ENCODE data around the gene TPPP.
A peak's percentile ranks its signal among the peaks of the same experiment; 100 is the strongest.

Gene TPPP

DNA sequence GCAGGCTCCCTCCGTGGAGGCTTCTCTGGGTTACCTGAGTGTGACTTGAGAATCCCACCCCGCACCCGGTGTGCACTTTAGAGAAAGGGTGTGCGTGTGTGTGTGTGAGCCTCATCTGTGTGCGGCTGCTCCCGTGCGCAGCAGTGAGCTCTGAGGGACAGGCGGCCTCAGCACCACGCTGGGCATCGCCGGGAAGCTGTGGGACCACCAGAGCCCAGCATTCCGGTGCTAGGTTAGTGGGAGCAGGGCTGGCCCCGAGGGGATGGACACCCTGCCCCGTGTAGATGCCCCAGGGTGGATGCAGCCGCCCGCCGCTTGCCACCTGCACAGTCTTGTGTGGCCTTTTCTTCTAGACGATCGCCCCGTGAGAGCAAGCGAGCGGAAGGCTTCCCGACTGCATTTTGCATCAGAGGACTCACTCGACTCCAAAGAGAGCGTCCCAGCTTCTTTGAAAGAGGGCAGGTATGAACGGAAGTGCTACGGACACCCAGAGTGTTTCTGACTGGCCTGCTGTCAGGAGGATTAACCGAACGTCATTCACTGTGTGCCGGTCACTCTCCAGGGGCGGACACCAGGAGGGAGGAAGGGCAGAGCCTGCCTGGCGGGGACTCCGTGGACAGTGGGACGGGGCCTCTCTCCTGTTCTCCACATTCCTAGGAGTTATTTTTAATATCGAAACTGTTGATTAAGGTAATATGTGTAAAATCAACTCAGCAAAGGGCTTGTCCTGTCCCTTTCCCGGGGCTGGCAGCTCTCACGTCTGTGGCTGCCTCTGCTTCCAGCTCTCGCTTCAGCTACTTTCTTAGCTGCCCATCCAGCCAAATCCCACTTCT is 68.8 kb downstream of the TPPP start:
- no peak for DNase-seq

DNA sequence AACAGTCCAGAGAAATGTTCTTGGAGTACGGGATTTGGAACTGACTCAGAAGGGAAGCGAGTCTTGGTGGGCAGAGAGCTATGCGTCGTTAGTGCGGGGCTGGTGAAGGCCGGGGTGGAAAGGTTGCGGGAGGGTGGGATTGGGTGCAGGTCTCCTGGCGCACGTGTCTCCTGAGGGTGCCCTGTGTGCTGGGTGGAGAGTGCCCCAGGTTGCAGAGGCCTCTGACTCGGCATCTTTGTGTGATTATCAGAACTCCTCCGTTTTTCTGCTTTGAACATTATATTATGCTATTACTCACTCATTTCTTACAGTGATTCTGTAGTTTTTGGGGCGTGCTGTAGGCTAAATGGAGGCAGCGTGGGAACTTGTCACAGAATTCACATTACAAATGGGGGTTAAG is 69.6 kb downstream of the TPPP start:
- DNase-seq: no peak

GRCh38 chr5:622946-623522 is 70.1 kb downstream of the TPPP start:
- no peak for DNase-seq

DNA sequence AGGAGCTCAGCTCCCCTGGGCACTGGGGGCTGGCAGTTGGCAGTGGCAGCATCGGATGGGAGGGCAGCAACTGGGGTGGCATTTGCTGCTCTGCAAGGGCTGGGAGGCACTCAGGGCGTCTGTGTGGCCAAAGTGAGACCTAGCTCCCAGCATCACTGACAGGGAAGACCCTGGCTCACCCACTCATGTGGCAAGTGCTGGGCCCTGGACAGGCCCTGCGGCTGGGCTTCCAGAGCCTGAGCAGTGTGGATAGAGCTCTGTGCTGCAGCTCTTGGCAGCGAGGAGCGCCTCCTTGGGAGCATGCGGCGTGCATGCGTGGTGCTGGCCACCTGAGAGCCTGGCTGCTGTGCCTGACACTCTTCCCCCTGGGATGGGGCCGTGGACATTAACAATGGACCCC is 70.8 kb downstream of the TPPP start:
- no peak for DNase-seq

- no peak for DNase-seq
Observed at GRCh38 chr5:621341-621761, 71.8 kb downstream of the TPPP start.

- no peak for DNase-seq
Observed at GRCh38 chr5:620586-621180, 72.5 kb downstream of the TPPP start.

DNA sequence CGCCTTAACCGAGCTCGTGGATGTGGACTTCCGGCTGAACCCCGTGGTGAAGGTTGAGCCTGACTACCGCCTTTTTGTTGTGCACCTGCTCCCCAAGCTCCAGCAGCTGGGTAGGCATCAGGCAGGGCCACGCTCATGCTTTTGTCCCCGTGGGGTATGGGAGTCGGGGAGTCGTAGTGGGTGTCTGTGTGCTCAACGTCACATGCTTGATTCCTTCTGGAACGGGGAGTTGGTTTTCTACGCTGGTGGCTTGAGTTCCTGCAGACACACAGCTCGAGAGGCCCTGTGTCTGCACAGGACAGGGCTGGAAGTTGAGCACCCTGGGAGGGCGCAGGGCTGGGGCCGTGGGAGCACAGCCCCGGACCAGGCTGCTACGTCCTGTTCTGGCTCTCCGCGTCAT is 73.0 kb downstream of the TPPP start:
- no peak for DNase-seq

GRCh38 chr5:619444-619843 is 73.7 kb downstream of the TPPP start:
- no peak for DNase-seq

GRCh38 chr5:618450-618849 is 74.7 kb downstream of the TPPP start:
- DNase-seq: no peak

DNA sequence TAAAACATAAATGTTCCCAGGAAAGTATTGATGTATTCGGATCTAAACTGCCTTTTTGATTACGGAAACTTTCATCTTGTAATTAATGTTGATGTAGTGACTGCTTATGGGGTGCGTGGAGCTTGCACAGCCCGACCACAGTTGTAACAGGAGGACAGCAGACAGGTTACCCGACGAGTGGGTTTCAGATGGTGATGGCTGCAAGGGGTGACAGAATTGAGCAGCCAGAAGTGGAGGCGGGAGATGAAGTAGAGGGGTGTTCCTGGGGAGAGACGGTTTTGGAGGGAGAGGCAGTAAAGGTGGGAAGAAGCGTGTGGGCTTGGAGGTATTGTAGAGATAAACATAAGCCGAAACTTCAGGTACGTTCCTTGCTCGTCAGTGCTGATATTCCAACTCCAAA is 75.3 kb downstream of the TPPP start:
- DNase-seq: no peak

DNA sequence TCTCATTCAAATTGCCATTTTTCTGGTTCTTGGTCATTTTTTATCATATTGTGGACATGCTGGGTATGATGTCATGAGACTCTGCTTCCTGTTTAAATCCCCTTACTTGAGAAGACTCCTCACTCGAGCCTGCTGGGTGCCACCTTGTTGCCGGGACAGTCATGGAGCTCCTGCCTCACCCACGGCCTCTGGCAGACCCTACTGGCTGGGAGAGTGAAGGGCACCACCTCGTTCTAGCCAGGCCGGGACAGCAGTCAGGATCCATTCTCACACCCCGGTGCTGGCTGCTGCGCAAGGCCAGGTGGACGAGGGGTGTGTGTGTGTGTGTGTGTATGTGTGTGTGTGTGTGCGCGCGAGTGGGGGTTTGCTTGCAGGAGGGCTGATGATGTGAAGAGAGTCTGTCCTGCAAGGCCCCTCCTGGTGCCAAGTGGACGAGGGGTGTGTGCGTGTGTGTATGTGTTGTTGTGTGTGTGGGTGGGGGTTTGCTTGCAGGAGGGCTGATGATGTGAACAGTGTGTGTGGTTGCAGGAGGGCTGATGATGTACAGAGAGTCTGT is 76.6 kb downstream of the TPPP start:
- DNase-seq: no peak

DNA sequence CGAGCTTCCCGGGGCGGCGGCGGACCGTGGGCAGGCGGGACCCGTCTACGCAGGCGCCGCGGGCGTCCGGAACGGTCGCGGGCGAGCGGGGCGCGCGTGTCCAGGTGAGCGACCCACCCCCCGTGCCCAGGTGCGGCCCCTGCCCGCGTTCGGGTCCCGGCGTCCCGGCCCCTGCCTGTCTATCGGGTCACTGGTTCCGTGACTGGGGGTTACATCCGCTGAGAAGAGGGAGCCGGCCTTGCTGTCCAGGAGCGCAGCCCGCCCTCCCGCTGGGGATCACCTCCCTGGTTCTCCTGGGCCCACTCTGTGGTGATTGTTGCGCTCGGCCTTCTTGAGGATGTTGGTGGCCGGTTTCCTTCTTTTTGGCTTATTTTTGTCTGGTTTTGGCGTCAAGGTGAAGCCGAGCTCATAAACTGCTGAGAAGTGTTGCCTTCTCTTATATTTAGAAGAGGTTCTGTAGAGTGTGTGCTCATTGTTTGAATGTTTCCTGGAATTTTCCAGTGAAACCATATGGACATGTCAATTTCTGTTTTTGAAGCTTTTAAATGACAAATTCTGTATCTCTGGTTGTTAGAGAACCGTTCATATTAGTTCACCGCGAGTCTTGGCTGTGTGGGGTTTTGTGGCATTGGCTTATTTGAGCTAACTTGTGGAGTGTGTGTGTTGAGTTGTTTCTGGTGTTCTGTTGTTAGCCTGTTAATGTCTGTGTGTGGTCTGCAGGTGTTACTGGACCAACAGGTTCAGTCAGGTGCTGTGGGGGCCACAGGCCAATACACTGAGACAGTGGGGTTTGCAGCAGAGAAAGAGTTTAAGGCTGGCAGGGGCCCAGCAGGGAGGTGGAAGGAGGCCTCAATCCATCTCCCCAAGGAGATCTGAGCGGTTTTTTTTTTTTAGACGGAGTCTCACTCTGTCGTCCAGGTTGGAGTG is 80.4 kb downstream of the TPPP start:
- no peak for DNase-seq

DNA sequence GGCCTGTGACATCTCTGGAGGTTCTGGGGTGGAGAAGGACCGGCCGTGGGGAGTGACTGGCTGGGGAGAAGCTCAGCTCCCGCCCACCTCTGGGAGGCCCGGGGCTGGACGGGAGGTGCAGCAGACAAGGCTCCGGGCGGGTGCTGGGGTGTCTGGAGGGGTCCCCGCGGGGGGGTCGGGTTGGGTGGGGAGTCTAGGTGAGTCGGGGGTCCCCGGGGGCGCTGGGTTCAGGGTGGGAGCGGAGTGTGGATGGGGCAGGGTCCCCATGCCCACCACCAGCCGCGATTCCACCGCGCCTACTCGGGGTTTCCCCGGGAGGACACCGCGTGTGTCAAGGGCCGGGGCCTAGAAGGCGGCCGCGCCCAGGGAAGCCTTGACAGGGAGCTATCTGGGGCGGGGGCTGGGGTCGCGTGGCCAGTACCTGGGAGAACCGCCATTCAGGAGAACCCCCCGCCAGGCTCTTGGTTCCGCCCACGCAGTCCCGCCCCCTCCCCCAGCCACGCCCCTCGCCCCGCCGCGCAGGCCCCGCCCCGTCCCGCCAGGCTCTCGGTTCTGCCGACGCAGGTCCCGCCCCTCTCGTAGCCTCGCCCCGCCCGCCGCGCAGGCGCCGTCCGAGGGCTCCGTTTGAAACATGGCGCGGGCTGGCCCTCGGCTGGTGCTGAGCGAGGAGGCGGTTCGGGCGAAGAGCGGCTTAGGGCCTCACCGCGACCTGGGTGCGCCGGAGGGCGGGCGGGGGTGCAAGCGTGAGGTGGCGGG is 81.2 kb downstream of the TPPP start, which contains the start of gene CEP72:
Gene CEP72, plus strand, starts transcription at position 610 of the 756 bp plus-strand sequence. Its CDS starts 22 bp downstream, at position 632.
- DNase-seq: peak; percentile 79 to 91 (median 91)

- no peak for DNase-seq
Observed at GRCh38 chr5:610744-611730, 82.1 kb downstream of the TPPP start.

DNA sequence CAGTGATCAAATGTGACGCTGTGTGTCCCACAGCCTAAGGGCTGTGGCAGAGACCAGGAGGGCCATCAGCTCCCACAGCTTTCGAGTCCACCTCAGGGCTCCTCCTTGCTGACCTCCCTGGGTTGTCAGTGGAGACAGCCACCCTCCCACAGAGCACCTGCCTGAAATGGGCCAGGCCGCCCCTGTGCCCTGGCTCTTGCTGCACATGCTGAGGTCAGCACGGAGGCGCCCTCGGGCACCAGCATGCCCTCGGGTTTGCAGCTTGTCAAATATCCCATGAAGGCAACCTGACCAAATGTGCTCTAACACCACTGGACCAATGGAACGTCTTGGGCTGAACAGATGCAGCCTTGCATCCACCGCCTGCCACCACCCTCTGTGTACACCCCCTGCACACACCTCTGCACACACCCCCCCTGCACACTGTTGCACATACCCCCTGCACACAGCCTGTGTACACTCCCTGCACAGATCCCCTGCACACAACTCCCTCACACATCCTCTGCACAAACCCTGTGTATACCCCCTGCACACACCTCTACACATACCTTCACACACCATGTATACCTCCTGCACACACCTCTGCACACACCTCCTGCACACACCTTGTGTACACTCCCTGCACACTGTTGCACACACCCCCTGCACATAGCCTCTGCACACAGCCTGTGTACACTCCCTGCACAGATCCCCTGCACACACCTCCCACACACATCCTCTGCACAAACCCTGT is 83.0 kb downstream of the TPPP start:
- DNase-seq: no peak

All from T-helper 2 cell (primary cell).